HepG2 (cell line): ENCODE results near the gene HID1.

Experiments used
- CHD2 ChIP-seq: IDR thresholded peaks from 2 replicates; pipeline ENCODE4 v1.6.1; 2011; ENCODE audit warnings: low read depth, low read length, improper control_type of control experiment
- CTCF ChIP-seq: sonication (generic); formaldehyde crosslinking; IDR thresholded peaks from 2 replicates; pipeline ENCODE4 v1.5.0; 2020; ENCODE audit warnings: mild to moderate bottlenecking, missing genetic modification reagents, moderate library complexity
- FOSL1 ChIP-seq: sonication (generic); formaldehyde crosslinking; IDR thresholded peaks from 2 replicates; pipeline ENCODE4 v1.9.0; 2021; ENCODE audit warnings: missing genetic modification reagents, borderline replicate concordance
- NBN ChIP-seq: fragments of 450-650 bp; conservative IDR thresholded peaks from 2 replicates; pipeline ENCODE4 v1.6.1; 2017
- POLR2AphosphoS5 ChIP-seq: IDR thresholded peaks from 2 replicates; pipeline ENCODE4 v1.6.1; 2012; ENCODE audit warnings: low read depth, low read length
- ZSCAN9 ChIP-seq: IDR thresholded peaks from 2 replicates; pipeline ENCODE4 v1.6.1; 2016; ENCODE audit warnings: borderline replicate concordance

- no peak for TF ChIP-seq POLR2AphosphoS5
- no peak for TF ChIP-seq NBN
- no peak for TF ChIP-seq CHD2
- peak; percentile 91 for TF ChIP-seq CTCF
- TF ChIP-seq FOSL1 (CRISPR knock-in tag): no peak
- no peak for TF ChIP-seq ZSCAN9 (CRISPR knock-in tag)
Observed at GRCh38 chr17:74919440-74920305, 52.9 kb downstream of the HID1 start.
